Right lobe of liver (tissue), 6 donors: Measurements from ENCODE around the gene VPS18. TPM values are rescaled to one million over a fixed set of nuclear protein-coding genes. Genes with fewer than 3 reads are reported as not detected.
A peak's percentile ranks its signal among the peaks of the same experiment; 100 is the strongest.

ENCODE experiments used
- ATAC-seq, 4 donors: fragments of 200-7000 bp; cut with Tn5 transposase; one replicate each; pipeline ENCODE4 v1.9.1; 2020; ENCODE audit warnings: mild to moderate bottlenecking in 4 of 4, moderate library complexity in 4 of 4
- DNase-seq, 3 donors: peaks; one replicate each; pipeline ENCODE4 v3.0.0-alpha.2; 2020
- H3K27ac ChIP-seq, 3 donors: fragments of 200-600 bp; one replicate each; pipeline ENCODE4 v1.8.0; 2022
- H3K27me3 ChIP-seq, 2 donors: fragments of 200-600 bp; one replicate each; pipeline ENCODE4 v1.8.0; 2022
- H3K36me3 ChIP-seq, 4 donors: fragments of 200-600 bp; sonication (generic) in 1 of 4; one replicate each; pipeline versions ENCODE4 v1.5.1 to v1.8.0; 2017 to 2022; ENCODE audit warnings: control low read depth in 1 of 4
- H3K4me1 ChIP-seq, 4 donors: fragments of 200-600 bp; sonication (generic) in 1 of 4; one replicate each; pipeline versions ENCODE4 v1.5.1 to v1.8.0; 2017 to 2022; ENCODE audit warnings: control low read depth in 1 of 4
- H3K4me3 ChIP-seq, 3 donors: fragments of 200-600 bp; one replicate each; pipeline ENCODE4 v1.8.0; 2022
- H3K9me3 ChIP-seq, 4 donors: fragments of 200-600 bp; sonication (generic) in 1 of 4; one replicate each; pipeline versions ENCODE4 v1.5.1 to v1.8.0; 2017 to 2022; ENCODE audit warnings: control low read depth in 1 of 4
- POLR2A ChIP-seq: fragments of 450-650 bp; IDR thresholded peaks from one replicate; pipeline ENCODE4 v1.6.1; 2017; ENCODE audit warnings: antibody characterized with exemption, mild to moderate bottlenecking
- WGBS: methylation state at CpG from one replicate; pipeline ENCODE4 v1.1.6; 2018; ENCODE audit warnings: low coverage, low lambda C conversion rate; ENCODE audit not compliant: insufficient coverage; ENCODE audit errors: missing lambda C conversion rate; 5-methylcytosine and 5-hydroxymethylcytosine counted together
- intact Hi-C, 2 donors: fragments of 100-400 bp; cut with DNase I; formaldehyde crosslinking; loops; one replicate each; pipeline versions ENCODE4 v1.11.2 to v1.14.1; 2022
- total RNA-seq, 6 experiments: library from RNA; depleted of rRNA in 2 of 6; stranded (reverse); fragments of >200 nt in 2 of 6; fragmentation: NEBNext Ultra II Directional in 3 of 6; extraction: Animal tissue kit (Norgen Biotek cat#: 25700) in 3 of 6; gene quantifications; one replicate each; pipeline versions ENCODE4 v1.1.0 to v1.2.4, GENCODE V29; 2016 to 2023
- TF ChIP-seq, protein P1 (sequence below), 4 donors: fragments of 200-600 bp in 3 of 4; fragments of 450-650 bp in 1 of 4; IDR thresholded peaks; one replicate each; pipeline versions ENCODE4 v1.5.1 to v1.8.0; 2016 to 2022; ENCODE audit warnings: antibody characterized with exemption in 4 of 4, mild to moderate bottlenecking in 2 of 4
- donor health status: DM: no; HTN: yes; CAD: no.
- donor health status: DM: no; HTN: no; CAD: no.
- donor health status: DM: no; HTN: no; CAD: no.
- donor health status: DM: no; HTN: yes; CAD: no.
- donor health status: DM: no; HTN: yes; CAD: no.

Gene VPS18
- total RNA-seq, 6 experiments from 2014 or later: 8.4 to 24.7 (median 12.9) TPM

DNA sequence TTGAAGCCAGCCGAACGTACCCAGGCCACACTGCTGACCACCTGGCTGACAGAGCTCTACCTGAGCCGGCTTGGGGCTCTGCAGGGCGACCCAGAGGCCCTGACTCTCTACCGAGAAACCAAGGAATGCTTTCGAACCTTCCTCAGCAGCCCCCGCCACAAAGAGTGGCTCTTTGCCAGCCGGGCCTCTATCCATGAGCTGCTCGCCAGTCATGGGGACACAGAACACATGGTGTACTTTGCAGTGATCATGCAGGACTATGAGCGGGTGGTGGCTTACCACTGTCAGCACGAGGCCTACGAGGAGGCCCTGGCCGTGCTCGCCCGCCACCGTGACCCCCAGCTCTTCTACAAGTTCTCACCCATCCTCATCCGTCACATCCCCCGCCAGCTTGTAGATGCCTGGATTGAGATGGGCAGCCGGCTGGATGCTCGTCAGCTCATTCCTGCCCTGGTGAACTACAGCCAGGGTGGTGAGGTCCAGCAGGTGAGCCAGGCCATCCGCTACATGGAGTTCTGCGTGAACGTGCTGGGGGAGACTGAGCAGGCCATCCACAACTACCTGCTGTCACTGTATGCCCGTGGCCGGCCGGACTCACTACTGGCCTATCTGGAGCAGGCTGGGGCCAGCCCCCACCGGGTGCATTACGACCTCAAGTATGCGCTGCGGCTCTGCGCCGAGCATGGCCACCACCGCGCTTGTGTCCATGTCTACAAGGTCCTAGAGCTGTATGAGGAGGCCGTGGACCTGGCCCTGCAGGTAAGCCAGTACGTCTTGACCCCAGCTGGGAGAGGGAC is 6.2 kb downstream of the VPS18 start:
- intact Hi-C loops: loop anchor here (10.0 kb wide), 3 partner anchors 114 to 284 kb away; no protein-coding TSS in a partner anchor
- 79% methylated on average over 5 of the region's 36 CpGs for WGBS
- no peak for TF ChIP-seq POLR2A
- TF ChIP-seq, protein P1, sequence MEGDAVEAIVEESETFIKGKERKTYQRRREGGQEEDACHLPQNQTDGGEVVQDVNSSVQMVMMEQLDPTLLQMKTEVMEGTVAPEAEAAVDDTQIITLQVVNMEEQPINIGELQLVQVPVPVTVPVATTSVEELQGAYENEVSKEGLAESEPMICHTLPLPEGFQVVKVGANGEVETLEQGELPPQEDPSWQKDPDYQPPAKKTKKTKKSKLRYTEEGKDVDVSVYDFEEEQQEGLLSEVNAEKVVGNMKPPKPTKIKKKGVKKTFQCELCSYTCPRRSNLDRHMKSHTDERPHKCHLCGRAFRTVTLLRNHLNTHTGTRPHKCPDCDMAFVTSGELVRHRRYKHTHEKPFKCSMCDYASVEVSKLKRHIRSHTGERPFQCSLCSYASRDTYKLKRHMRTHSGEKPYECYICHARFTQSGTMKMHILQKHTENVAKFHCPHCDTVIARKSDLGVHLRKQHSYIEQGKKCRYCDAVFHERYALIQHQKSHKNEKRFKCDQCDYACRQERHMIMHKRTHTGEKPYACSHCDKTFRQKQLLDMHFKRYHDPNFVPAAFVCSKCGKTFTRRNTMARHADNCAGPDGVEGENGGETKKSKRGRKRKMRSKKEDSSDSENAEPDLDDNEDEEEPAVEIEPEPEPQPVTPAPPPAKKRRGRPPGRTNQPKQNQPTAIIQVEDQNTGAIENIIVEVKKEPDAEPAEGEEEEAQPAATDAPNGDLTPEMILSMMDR (IDR thresholded peaks at IDR 0.05): no peak
- Histone ChIP-seq H3K27me3 (no peaks in the 10 kb centered on the region), H3K27ac (no peak overlapping the region), H3K4me3 (no peak overlapping the region), H3K4me1 (peaks cover 0 to 16% (median 3%) of the 10 kb centered on the region in 4 donors), H3K36me3 (peaks cover 0 to 45% (median 19%) of the 10 kb centered on the region in 4 donors), H3K9me3 (no peaks in the 10 kb centered on the region)
- no peak for DNase-seq
- ATAC-seq: no peak

DNA sequence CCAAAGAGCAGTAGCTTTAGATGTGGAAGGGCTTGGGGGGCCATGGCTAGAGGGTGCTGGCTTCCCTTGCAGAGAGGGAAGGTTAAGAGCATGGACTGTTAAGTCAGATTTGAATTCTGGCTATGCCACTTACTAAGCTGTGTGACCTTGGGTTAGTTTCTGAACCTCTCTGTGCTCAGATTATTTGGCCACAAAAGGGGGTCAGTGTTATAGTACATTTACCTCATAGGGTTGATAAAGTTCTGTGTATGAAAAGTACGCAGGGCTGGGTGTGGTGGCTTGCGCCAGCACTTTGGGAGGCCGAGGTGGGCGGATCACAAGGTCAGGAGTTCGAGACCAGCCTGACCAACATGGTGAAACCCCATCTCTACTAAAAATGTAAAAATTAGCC is 6.8 kb downstream of the VPS18 start:
- no peaks in the 10 kb centered on the region for H3K27me3 ChIP-seq
- TF ChIP-seq POLR2A: no peak
- TF ChIP-seq, protein P1 (IDR thresholded peaks at IDR 0.05): no peak
- H3K36me3 ChIP-seq: peaks cover 0 to 42% (median 19%) of the 10 kb centered on the region in 4 donors
- DNase-seq: no peak
- ATAC-seq: no peak
- intact Hi-C loops: loop anchor here (10.0 kb wide), 3 partner anchors 114 to 284 kb away; no protein-coding TSS in a partner anchor
- H3K4me1 ChIP-seq: peaks cover 0 to 17% (median 2%) of the 10 kb centered on the region in 4 donors
- no peak overlapping the region for H3K4me3 ChIP-seq
- 70% methylated on average over 4 of the region's 5 CpGs for WGBS
- no peak overlapping the region for H3K27ac ChIP-seq
- H3K9me3 ChIP-seq: no peaks in the 10 kb centered on the region

DNA sequence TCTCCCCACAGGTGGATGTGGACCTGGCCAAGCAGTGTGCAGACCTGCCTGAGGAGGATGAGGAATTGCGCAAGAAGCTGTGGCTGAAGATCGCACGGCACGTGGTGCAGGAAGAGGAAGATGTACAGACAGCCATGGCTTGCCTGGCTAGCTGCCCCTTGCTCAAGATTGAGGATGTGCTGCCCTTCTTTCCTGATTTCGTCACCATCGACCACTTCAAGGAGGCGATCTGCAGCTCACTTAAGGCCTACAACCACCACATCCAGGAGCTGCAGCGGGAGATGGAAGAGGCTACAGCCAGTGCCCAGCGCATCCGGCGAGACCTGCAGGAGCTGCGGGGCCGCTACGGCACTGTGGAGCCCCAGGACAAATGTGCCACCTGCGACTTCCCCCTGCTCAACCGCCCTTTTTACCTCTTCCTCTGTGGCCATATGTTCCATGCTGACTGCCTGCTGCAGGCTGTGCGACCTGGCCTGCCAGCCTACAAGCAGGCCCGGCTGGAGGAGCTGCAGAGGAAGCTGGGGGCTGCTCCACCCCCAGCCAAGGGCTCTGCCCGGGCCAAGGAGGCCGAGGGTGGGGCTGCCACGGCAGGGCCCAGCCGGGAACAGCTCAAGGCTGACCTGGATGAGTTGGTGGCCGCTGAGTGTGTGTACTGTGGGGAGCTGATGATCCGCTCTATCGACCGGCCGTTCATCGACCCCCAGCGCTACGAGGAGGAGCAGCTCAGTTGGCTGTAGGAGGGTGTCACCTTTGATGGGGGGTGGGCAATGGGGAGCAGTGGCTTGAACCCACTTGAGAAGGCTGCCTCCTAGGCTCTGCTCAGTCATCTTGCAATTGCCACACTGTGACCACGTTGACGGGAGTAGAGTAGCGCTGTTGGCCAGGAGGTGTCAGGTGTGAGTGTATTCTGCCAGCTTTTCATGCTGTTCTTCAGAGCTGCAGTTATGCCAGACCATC is 8.6 kb downstream of the VPS18 start:
- H3K27me3 ChIP-seq: no peaks in the 10 kb centered on the region
- intact Hi-C loops: loop anchor here (10.0 kb wide), 3 partner anchors 112 to 282 kb away; no protein-coding TSS in a partner anchor
- DNase-seq: peak in 1 of 3 donors; percentile 78
- no peaks in the 10 kb centered on the region for H3K9me3 ChIP-seq
- peaks cover 0 to 34% (median 19%) of the 10 kb centered on the region in 4 donors for H3K36me3 ChIP-seq
- H3K4me3 ChIP-seq: no peak overlapping the region
- no peak for ATAC-seq
- no peak for TF ChIP-seq POLR2A
- TF ChIP-seq, protein P1 (IDR thresholded peaks at IDR 0.05): no peak
- WGBS: 59% methylated on average over 7 of the region's 33 CpGs
- H3K27ac ChIP-seq: no peak overlapping the region
- peaks cover 0 to 35% (median 10%) of the 10 kb centered on the region in 4 donors for H3K4me1 ChIP-seq

DNA sequence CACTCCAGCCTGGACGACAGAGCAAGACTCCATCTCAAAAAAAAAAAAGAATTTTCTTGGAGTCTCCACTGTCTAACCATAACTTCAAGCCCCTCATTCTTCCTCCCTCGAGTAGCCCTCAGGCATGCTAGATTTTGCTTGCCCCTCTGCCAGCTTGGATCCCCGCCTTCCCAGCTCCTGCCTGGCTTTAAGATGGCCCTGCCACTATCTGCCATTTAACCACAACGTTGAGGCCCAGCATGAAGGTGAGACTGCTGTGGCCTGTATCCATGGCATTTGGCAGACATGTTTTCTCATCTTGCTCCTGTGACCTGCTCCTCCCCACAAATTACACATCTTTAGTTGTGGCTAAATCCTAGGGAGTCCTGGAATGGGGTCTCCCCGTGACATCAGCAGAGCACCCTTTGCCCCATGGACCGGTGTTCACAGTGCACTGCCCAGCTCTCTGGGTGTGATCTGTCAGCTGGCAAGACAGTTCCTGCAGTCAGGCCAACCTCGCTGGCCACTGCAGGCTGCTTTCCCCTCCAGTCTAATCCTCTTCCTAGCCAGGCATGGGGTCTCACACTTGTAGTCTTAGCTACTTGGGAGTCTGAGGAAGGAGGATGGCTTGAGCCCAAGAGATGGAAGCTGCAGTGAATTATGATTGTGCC is 10.4 kb downstream of the VPS18 start:
- peaks cover 0 to 20% (median 14%) of the 10 kb centered on the region in 4 donors for H3K36me3 ChIP-seq
- 32% methylated on average over 6 of the region's 7 CpGs for WGBS
- H3K9me3 ChIP-seq: no peaks in the 10 kb centered on the region
- no peak overlapping the region for H3K4me3 ChIP-seq
- peak in 1 of 3 donors; percentile 72 for DNase-seq
- peaks cover 0 to 52% (median 20%) of the 10 kb centered on the region in 4 donors for H3K4me1 ChIP-seq
- peak overlapping the region in 1 of 3 donors; percentile 95 for H3K27ac ChIP-seq
- TF ChIP-seq, protein P1 (IDR thresholded peaks at IDR 0.05): no peak
- no peak for TF ChIP-seq POLR2A
- no peaks in the 10 kb centered on the region for H3K27me3 ChIP-seq
- intact Hi-C loops: loop anchor here (10.0 kb wide), 3 partner anchors 110 to 280 kb away; no protein-coding TSS in a partner anchor
- no peak for ATAC-seq
